Parathyroid adenoma (tissue), 2 donors: ENCODE measurements around the gene ARHGAP24.
"Not testable (repeated sequence)": the region's sequence is repeated elsewhere in the genome, so short reads cannot be mapped to it uniquely, and the experiment has no call there.

Experiments used
- H2AFZ ChIP-seq: fragments of 300-600 bp; sonication (generic); one replicate; pipeline ENCODE4 v1.7.0; 2017; ENCODE audit warnings: antibody characterized with exemption, mild to moderate bottlenecking
- H3K27ac ChIP-seq: fragments of 300-600 bp; sonication (generic); one replicate; pipeline ENCODE4 v1.7.0; 2017
- H3K27me3 ChIP-seq: fragments of 300-600 bp; sonication (generic); one replicate; pipeline ENCODE4 v1.7.0; 2017; ENCODE audit warnings: low read length; ENCODE audit not compliant: control insufficient read depth, insufficient read depth
- H3K36me3 ChIP-seq: fragments of 300-600 bp; sonication (generic); one replicate; pipeline ENCODE4 v1.7.0; 2017; ENCODE audit warnings: low read length; ENCODE audit not compliant: control insufficient read depth, insufficient read depth
- H3K4me1 ChIP-seq: fragments of 300-600 bp; sonication (generic); one replicate; pipeline ENCODE4 v1.7.0; 2017; ENCODE audit warnings: control low read depth
- H3K4me2 ChIP-seq: fragments of 300-600 bp; sonication (generic); one replicate; pipeline ENCODE4 v1.7.0; 2017; ENCODE audit warnings: low read length
- H3K4me3 ChIP-seq: fragments of 300-600 bp; sonication (generic); one replicate; pipeline ENCODE4 v1.7.0; 2017; ENCODE audit warnings: low read depth, low read length
- H3K79me2 ChIP-seq: fragments of 300-600 bp; sonication (generic); one replicate; pipeline ENCODE4 v1.7.0; 2017; ENCODE audit warnings: control low read depth
- H3K9ac ChIP-seq: fragments of 300-600 bp; sonication (generic); one replicate; pipeline ENCODE4 v1.7.0; 2017; ENCODE audit warnings: mild to moderate bottlenecking
- H3K9me3 ChIP-seq: fragments of 300-600 bp; sonication (generic); one replicate; pipeline ENCODE4 v1.7.0; 2017; ENCODE audit warnings: low read length; ENCODE audit not compliant: control insufficient read depth
- TF ChIP-seq, protein P1 (sequence below): fragments of 300-600 bp; sonication (generic); IDR thresholded peaks from one replicate; pipeline ENCODE4 v1.7.0; 2017; ENCODE audit warnings: antibody characterized with exemption, mild to moderate bottlenecking
- donor health status: primary hyperparathyroidism.

The ARHGAP24 gene

DNA sequence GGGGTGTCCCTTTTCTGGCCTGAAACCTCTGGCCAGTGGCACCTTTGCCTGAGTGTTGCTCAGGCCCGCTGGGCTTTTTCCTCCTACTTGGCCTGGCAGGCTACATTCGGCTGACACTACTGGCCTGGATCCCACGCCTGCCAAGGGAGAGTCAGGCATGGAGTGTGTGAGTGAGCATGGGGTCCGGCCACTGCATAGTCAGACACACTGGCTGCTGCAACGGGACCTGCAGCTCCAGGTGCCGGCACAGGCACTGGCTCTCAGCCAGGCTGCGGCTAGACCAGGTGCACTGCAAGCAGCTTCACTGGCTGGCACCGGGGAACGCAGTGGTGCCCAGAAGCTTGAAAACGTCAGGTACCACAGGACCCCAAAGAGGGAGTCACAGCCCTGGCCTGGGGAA lies 434.9 kb downstream of the ARHGAP24 start:
- H3K4me2 ChIP-seq, result no peak overlapping the region
- no peak overlapping the region for H3K9ac ChIP-seq
- no peaks in the 10 kb centered on the region for H3K79me2 ChIP-seq
- H3K36me3 ChIP-seq, result no peaks in the 10 kb centered on the region
- peaks cover 2% of the 10 kb centered on the region for H3K4me1 ChIP-seq
- H3K27me3 ChIP-seq, result no peaks in the 10 kb centered on the region
- H3K9me3 ChIP-seq, result no peaks in the 10 kb centered on the region
- TF ChIP-seq, protein P1, sequence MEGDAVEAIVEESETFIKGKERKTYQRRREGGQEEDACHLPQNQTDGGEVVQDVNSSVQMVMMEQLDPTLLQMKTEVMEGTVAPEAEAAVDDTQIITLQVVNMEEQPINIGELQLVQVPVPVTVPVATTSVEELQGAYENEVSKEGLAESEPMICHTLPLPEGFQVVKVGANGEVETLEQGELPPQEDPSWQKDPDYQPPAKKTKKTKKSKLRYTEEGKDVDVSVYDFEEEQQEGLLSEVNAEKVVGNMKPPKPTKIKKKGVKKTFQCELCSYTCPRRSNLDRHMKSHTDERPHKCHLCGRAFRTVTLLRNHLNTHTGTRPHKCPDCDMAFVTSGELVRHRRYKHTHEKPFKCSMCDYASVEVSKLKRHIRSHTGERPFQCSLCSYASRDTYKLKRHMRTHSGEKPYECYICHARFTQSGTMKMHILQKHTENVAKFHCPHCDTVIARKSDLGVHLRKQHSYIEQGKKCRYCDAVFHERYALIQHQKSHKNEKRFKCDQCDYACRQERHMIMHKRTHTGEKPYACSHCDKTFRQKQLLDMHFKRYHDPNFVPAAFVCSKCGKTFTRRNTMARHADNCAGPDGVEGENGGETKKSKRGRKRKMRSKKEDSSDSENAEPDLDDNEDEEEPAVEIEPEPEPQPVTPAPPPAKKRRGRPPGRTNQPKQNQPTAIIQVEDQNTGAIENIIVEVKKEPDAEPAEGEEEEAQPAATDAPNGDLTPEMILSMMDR, result no peak
- no peak overlapping the region for H3K27ac ChIP-seq
- H2AFZ ChIP-seq, result no peak overlapping the region
- no peak overlapping the region for H3K4me3 ChIP-seq

DNA sequence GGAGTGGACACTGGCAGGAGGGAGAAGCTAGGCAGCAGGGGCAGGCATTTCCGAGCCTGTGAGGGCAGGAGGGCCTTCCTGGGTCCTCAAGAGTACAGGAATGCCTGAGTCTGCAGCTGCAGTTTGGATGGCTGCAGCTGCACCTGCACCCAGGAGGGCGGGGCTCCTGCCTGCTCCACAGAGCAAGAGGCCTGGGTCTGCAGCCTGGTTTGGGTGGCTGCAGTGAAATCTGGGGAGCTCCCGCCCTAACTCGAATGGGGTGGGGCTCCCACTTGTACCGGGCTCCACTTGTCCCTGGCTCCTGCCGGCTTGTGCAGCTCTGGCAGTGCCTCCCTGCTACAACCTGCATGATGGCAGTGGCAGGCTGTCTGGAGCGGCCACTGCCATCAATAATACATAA lies 436.0 kb downstream of the ARHGAP24 start:
- Histone ChIP-seq H3K79me2 (no peaks in the 10 kb centered on the region), H3K27ac (no peak overlapping the region), H3K4me1 (no peaks in the 10 kb centered on the region), H3K9me3 (no peaks in the 10 kb centered on the region), H3K9ac (no peak overlapping the region), H2AFZ (no peak overlapping the region), H3K27me3 (no peaks in the 10 kb centered on the region), H3K4me2 (no peak overlapping the region), H3K4me3 (no peak overlapping the region), H3K36me3 (no peaks in the 10 kb centered on the region)
- TF ChIP-seq, protein P1, result no peak

DNA sequence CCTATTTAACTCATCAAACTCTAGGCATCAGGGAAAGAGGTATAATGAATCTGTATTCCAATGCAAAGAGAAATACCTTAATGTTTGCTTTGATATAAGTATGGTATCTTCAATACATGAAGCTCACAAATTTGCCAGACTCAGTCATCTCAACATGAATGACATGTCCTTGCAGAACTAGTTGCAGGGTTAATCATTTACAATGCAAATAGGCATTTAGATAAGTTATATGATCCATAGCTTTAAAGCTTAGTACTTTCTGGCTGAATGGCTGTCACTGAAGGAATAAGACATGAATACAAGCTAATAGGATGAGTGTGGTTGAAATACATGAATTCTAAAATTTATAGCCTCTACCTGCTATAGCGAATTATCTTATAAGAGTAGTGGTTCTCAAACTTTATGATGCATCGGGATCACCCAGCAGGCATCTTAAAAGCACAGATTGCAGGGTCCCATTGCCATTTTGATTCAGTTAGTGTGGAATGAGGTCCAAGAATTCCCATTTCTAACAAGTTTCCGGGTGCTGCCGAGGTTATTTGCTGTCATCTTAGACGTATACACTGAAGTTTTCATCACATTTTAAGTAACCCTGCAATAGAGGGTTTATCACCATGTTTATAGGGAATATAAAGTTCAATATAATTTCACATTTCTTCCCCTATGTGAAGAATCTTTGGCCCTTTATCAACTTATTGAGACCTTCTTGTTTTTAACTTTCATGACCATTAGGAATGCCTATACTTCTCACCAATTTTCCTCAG lies 439.2 kb downstream of the ARHGAP24 start:
- H3K9me3 ChIP-seq, result no peaks in the 10 kb centered on the region
- no peak overlapping the region for H2AFZ ChIP-seq
- H3K9ac ChIP-seq, result no peak overlapping the region
- no peak overlapping the region for H3K4me3 ChIP-seq
- no peaks in the 10 kb centered on the region for H3K36me3 ChIP-seq
- TF ChIP-seq, protein P1, result no peak
- H3K27ac ChIP-seq, result no peak overlapping the region
- H3K27me3 ChIP-seq, result no peaks in the 10 kb centered on the region
- no peaks in the 10 kb centered on the region for H3K4me1 ChIP-seq
- no peak overlapping the region for H3K4me2 ChIP-seq
- H3K79me2 ChIP-seq, result no peaks in the 10 kb centered on the region

DNA sequence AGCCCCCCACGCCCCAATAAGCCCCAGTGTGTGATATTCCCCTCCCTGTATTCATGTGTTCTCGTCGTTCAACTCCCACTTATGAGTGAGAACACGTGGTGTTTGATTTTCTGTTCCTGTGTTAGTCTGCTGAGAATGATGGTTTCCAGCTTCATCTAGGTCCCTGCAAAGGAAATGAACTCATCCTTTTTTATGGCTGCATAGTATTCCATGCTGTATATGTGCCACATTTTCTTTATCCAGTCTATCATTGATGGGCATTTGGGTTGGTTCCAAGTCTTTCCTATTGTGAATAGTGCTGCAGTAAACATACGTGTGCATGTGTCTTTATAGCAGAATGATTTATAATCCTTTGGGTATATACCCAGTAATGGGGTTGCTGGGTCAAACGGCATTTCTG lies 440.6 kb downstream of the ARHGAP24 start:
- H3K79me2 ChIP-seq, H3K9ac ChIP-seq, H3K4me1 ChIP-seq, H3K27ac ChIP-seq, H3K27me3 ChIP-seq, H3K4me2 ChIP-seq, H2AFZ ChIP-seq, H3K36me3 ChIP-seq, H3K4me3 ChIP-seq, H3K9me3 ChIP-seq: not testable (repeated sequence)

DNA sequence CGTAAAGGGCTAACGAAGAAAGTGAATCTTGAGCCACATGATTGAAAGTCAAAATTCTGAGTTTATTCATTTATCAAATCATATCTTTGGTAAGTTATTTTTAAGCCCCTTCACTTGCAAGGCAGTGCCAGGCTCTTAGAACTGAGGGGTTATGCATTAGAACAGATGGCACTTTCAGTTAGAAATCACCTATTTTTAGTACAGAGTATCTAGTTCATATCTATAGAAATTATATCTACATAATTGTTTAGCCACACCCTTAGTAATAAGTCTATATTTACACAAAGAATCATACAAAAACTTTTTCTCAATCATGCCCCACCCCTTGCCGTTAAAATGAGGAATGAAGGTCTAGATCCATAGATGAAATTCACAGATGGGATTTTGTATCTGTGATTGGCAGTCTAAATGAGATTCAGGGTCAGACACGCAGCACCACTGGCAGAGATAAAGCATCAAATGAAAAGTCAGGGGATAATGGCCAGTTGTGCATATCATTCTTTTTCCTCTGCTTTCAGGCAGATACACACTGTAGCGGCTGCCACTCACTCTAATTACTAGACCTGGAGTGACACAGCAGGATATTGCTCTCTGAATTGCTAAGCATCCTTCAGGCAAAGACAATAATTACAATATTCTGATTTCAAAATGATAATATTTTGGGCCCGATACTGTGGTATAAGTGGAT lies 444.4 kb downstream of the ARHGAP24 start:
- H3K4me2 ChIP-seq, result no peak overlapping the region
- H3K4me3 ChIP-seq, result no peak overlapping the region
- H3K9me3 ChIP-seq, result no peaks in the 10 kb centered on the region
- H3K36me3 ChIP-seq, result no peaks in the 10 kb centered on the region
- H3K9ac ChIP-seq, result no peak overlapping the region
- H3K27me3 ChIP-seq, result no peaks in the 10 kb centered on the region
- TF ChIP-seq, protein P1, result no peak
- no peaks in the 10 kb centered on the region for H3K4me1 ChIP-seq
- no peak overlapping the region for H3K27ac ChIP-seq
- H2AFZ ChIP-seq, result no peak overlapping the region
- no peaks in the 10 kb centered on the region for H3K79me2 ChIP-seq
